SK-N-MC (cell line): Measurements from ENCODE around the gene RNASE4.

Source experiments
- EZH2 ChIP-seq: fragments of 200-600 bp; sonication (generic); IDR thresholded peaks from one replicate; pipeline ENCODE4 v1.6.1; 2017; ENCODE audit warnings: antibody characterized with exemption
- POLR2AphosphoS5 ChIP-seq: IDR thresholded peaks from 2 replicates; pipeline ENCODE4 v1.6.1; 2012; ENCODE audit warnings: mild to moderate bottlenecking, low read depth, low read length, borderline replicate concordance

DNA sequence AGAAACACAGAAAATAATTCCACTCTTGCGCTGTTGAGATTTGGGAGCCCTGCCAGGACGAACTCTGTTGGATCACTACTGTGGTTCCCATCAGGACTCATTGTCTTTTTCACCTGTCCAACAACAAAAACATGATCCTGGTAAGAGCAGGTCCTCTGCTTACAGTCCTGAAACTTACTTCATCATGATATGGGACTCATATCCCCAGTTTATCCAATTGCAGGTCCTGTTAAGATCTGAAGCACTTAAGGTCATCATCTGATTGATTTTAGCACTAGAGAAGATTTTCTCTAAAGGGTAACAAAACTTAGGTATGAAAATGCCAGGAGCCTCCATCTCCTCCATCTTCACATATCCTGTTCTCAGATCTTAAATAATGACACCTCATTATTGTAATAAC lies 42.8 kb upstream of the RNASE4 start, which contains the start of gene OR6S1:
- TF ChIP-seq POLR2AphosphoS5 = no peak
- TF ChIP-seq EZH2 = no peak
